GM21723 (cell line): ENCODE results near the gene CACNA1F.

ENCODE experiments used
- ATAC-seq: cut with Tn5 transposase; IDR thresholded peaks from one replicate; pipeline ENCODE4 v1.9.1; 2021; ENCODE audit warnings: mild to moderate bottlenecking, moderate library complexity; ENCODE audit not compliant: unreplicated experiment

Gene CACNA1F

GRCh38 chrX:49233176-49233575 lies at the start of gene CACNA1F:
CACNA1F (minus strand) TSS chrX:49233340; CDS start chrX:49233309, 31 bp downstream.
- no peak for ATAC-seq

GRCh38 chrX:49282647-49283011 lies 49.5 kb upstream of the CACNA1F start:
- no peak for ATAC-seq

GRCh38 chrX:49278081-49278480 lies 44.9 kb upstream of the CACNA1F start:
- no peak for ATAC-seq

GRCh38 chrX:49277535-49277830 lies 44.3 kb upstream of the CACNA1F start:
- no peak for ATAC-seq

GRCh38 chrX:49276671-49277534 lies 43.8 kb upstream of the CACNA1F start:
- ATAC-seq: no peak

GRCh38 chrX:49276207-49276606 lies 43.1 kb upstream of the CACNA1F start:
- ATAC-seq: no peak

GRCh38 chrX:49273181-49273727 lies 40.1 kb upstream of the CACNA1F start:
- no peak for ATAC-seq

GRCh38 chrX:49272421-49272820 lies 39.3 kb upstream of the CACNA1F start:
- ATAC-seq: no peak

GRCh38 chrX:49271341-49271740 lies 38.2 kb upstream of the CACNA1F start:
- ATAC-seq: no peak

GRCh38 chrX:49270249-49270921 lies 37.2 kb upstream of the CACNA1F start:
- no peak for ATAC-seq

- peak; percentile 23 for ATAC-seq
Observed at GRCh38 chrX:49269767-49270248, 36.7 kb upstream of the CACNA1F start, which contains the start of gene PPP1R3F. PPP1R3F (plus strand) TSS chrX:49269793; CDS start chrX:49269870, 77 bp downstream.

GRCh38 chrX:49269010-49269766 lies 36.0 kb upstream of the CACNA1F start:
- ATAC-seq: peak; percentile 87

- ATAC-seq: no peak
Observed at GRCh38 chrX:49268702-49269009, 35.5 kb upstream of the CACNA1F start.

GRCh38 chrX:49266523-49267445 lies 33.6 kb upstream of the CACNA1F start:
- no peak for ATAC-seq

GRCh38 chrX:49264460-49264859 lies 31.3 kb upstream of the CACNA1F start, which contains the start of gene FOXP3:
FOXP3 (minus strand) TSS chrX:49264710; CDS start chrX:49258505, 6,205 bp downstream.
- no peak for ATAC-seq

- no peak for ATAC-seq
Observed at GRCh38 chrX:49263631-49264030, 30.5 kb upstream of the CACNA1F start.

GRCh38 chrX:49262603-49263002 lies 29.5 kb upstream of the CACNA1F start:
- ATAC-seq: no peak

GRCh38 chrX:49260221-49260985 lies 27.3 kb upstream of the CACNA1F start:
- no peak for ATAC-seq

GRCh38 chrX:49258749-49259124 lies 25.6 kb upstream of the CACNA1F start:
- no peak for ATAC-seq
